HG02981 (cell line): ENCODE measurements around the gene TECR.
"Not testable (repeated sequence)": the region's sequence is repeated elsewhere in the genome, so short reads cannot be mapped to it uniquely, and the experiment has no call there.

Experiments used
- ATAC-seq: cut with Tn5 transposase; IDR thresholded peaks from one replicate; pipeline ENCODE4 v1.9.1; 2021; ENCODE audit warnings: mild to moderate bottlenecking, moderate library complexity; ENCODE audit not compliant: unreplicated experiment

TECR gene

DNA sequence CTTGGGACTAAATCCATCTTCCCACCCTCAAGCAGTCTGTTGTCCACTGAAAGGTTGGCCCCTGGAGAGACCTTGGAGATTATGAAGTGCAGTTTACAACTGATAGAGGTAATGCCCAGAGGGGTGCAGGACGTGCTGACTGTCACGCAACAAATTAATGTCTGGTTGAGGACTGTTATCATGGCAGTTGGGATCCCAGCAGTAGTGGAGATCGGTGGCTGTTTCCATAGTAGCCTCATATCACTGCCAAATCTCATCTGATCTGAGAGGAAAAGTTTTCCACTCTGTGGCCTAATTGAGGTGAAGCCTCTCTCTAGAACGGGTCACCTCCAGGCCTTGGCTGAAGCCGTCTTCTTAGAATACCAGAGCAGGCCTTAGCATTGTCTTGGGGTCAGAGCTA is 4.1 kb downstream of the TECR start:
- ATAC-seq: no peak

DNA sequence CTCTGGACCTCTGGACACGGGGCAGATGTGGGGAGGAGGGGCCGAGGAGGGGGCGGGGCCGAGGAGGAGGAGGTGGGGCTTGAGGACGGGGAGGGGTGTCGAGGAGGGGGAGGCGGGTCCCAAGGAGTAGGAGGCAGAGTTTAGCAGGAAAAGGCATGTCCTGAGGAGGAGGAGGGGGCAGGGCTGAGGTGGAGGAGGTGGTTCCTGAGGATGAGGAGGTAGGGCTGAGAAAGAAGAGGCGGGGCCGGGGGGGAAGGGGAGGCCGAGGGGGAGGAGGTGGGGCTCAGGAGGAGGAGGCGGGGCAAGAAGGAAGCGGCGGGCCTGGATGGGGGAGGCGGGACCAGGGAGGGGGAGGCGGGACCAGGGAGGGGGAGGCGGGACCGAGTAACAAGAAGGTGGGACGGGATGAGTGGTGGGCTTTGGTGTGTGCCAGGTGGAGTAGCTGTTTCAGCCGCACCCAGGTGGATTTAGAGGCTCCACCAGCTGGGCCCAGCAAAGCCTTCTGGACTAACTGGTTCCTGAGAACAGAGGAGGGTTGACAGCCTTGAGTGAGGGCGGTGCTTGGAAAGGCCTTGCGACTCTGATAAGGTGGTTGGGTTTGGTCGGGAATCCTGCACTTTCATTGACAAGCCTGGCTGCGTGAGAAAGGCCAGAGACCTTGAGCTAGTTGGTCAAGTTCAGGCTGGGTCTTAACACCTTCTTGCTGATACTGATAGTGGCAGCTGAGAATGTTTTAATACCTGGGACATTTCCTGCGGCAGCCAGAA is 7.7 kb downstream of the TECR start:
- no peak for ATAC-seq

DNA sequence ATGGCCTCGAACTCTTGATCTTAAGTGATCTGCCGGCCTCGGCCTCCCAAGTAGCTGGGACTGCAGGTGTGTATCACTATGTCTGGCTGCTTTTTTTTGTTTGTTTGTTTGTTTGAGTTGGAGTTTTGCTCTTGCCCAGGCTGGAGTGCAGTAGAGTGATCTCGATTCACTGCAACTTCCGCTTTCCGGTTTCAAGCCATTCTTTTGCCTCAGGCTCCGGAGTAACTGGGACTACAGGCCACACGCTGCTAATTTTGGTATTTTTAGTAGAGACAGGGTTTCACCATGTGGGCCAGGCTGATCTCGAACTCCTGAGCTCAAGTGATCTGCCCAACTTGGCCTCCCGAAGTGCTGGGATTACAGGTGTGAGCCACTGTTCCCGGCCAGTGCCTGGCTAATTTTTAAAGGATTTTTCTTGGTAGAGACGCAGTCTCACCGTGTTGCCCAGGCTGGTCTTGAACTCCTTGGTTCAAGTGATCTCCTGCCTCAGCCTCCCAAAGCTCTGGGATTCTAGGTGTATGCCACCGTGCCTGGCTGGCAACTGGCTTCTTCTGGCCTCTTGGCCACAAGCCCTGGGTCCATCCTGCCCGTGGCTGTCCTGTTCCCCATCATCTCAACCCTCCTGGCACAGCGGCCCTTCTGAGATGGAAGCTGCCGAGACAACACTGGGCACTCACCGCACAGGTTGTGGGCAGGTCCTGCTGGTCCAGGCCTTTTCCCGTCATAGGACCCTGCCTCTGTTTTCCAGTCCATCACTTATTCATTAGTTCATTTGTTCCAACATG is 11.5 kb downstream of the TECR start:
- no peak for ATAC-seq

DNA sequence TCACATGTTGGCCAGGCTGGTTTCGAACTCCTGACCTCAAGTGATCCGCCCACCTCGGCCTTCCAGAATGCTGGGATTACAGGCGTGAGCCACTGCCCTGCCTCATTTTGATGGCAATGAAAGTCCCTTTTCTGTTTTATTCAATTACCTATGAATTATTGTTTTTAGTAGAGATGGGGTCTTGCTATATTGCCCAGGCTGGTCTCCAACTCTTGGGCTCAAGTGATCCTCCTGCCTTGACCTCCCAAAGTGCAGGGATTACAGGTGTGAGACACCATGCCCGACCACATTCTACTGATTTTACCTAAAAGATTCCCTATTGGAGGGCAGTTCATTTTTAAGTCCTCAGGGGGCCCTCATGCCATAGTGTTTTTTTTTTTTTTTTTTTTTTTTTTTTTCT is 12.6 kb downstream of the TECR start:
- ATAC-seq: not testable (repeated sequence)

DNA sequence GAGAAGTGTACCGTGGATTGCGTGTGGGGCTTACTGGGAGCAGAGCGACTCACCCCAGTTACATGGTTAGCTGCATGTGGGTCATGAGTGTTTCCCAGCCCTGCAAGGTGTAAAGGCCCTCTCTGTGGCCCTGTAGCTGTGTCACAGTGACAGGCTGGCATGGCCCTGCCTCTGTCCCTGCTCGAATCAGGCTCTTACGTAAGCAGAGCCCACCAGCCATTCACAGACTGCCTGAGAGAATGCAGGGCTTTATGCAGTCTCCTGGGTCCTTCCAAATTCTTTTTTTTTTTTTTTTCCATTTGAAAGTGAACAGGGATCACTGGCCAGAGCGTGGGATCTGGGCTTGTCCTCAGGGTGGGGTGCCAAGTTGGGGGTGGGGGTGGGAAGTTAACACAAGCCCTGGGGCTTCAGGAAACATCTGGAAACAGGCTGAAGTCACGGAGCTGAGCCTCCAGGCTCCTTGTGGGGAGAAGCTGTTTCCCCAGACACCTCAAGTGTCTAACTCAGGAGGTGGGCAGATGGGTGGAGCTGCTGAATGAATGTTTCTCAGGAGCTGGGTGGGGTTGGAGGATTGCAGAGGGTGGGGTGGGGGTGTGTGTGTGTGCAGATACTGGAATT is 13.4 kb downstream of the TECR start:
- ATAC-seq: no peak

DNA sequence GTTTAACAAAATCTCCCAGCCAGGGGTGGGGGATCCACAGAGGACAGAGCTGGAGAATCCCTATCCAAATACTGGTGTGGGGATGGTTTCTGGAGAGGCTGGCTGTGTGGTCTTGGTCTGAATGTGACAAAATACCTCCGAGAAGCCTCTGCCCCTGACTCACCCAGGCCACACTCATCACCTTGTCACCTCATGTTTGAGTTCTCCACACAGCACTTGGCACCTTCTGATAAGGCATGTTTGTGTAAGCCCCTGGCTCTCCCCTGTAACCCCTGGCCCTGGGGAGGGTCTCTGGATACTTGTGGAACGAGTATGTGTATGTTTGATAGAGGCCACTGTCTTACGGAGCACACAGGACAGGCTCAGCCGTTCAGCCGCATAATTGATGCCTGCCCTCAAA is 14.7 kb downstream of the TECR start:
- no peak for ATAC-seq

DNA sequence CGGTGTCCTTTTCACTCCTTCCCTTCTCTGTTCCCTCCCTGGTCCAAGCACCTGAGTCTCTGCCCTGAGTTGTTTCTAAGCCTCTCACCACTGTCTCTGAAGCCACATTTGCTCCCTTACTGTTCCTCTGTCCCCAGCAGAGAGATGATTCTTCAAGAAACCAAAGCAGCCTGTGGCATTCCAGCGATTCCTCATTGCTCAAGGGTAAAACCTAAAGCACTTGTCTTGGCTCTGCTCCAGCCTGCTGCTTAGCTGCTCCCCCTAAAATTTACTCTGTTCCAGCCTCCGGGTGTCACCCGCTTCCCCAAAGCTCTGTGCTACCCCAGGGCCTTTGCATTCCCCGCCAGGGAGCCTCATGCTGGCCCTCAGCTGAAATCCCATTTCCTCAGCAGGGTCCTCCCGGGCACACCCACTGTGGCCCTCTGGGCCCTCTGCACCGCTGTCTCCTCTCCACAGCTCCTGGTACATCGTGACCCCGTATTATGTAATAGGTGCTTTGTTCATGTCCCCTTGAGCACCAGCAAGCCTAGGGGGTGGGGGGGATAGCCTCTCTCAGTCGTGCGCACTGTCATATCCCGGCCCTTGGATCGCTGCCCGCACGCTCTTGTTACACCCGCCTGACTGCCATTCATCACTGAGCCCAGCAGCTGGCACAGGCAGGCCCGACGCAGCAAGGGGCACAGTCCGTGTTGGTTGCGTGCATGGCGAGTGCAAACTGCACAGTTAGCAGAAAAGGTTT is 15.8 kb downstream of the TECR start:
- no peak for ATAC-seq

DNA sequence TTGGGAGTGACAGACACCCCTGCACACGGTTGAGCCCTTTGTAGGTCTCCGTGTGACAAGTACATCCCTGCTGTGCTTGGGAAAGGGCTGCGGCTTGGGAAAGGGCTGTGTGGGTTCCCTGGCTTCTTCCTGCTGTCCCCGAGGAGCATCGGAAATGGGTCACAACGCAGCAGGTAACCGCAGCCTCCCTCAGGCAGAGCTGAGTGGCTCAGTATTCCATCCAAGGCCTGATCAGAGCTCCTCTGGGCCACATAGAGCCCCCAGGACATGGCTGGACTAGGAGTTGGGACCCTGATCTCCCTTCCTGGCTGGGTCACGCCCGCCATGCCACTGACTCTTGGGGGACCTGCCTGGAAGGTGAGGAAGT is 16.3 kb downstream of the TECR start:
- no peak for ATAC-seq

DNA sequence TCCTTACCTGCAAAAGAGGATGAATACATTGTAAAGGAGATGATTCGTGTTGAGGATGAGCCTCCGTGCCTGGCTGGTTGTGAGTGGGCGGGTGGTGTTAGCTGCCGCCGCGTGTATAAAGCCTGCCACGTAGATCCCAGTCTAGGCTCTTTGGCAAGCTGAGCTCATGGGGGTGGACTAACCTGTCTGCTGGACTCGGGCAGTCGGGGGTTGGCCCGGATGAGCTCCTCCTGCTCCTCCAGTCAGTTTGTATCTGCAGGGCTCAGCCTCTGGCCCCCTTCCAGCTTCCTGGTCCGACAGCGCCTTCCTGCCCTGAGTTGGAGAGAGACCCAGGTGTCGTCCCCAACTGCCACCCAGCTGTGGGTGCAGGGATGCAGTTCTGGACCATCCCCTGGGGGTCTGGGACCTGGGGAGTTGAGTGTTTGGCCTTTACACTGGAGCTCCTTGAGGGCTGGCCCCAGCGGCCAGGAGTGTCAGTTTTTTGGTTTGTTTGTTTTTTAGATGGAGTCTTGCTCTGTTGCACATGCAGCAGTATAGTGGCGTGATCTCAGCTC is 20.9 kb downstream of the TECR start:
- no peak for ATAC-seq

DNA sequence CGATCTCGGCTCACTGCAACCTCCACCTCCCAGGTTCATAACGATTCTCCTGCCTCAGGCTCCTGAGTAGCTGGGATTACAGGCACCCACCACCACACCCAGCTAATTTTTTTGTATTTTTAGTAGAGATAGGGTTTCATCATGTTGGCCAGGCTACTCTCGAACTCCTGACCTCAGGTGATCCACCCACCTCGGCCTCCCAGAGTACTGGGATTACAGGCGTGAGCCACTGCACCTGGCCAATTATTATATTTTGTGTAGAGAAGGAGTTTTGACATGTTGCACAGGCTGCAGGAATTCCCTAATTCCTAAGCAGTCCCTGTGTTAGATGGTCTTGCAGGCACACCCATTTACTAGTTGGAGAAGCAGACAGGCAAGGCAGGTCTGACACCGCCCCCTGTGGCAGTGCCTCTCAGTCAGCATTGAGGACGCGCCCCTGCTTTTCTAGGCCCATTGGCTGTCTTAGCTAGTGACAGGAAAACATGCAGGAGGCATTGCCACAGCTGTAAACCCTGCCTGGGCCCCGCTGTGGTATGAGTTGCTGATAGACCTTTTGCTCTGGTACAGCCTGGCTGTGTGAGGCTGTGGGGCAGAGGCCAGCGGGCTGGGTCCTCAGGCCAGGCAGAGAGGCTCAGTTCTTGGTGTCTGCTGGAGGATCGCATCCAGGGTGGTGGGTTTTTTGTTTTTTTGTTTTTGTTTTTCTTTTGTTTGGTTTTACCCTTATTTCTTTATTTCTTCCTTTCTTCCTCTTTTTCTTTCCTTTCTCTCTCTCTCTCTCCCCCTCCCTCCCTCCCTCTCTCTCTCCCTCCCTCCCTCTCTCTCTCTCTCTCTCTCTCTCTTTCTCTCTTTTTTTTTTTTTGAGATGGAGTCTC is 22.0 kb downstream of the TECR start:
- not testable (repeated sequence) for ATAC-seq

DNA sequence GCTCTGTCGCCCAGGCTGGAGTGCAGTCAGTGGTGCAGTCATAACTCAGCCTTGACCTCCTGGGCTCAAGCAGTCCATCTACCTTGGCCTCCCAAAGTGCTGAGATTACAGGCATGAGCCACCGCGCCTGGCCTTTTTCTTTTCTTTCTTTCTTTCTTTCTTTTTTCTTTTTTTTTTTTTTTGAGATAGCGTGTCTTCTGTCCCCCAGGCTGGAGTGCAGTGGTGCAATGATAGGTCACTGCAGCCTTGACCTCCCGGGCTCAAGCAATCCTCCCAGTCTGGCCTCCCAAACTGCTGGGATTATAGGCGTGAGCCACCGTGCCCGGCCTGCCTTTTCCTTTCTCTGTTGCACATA is 22.6 kb downstream of the TECR start:
- not testable (repeated sequence) for ATAC-seq

DNA sequence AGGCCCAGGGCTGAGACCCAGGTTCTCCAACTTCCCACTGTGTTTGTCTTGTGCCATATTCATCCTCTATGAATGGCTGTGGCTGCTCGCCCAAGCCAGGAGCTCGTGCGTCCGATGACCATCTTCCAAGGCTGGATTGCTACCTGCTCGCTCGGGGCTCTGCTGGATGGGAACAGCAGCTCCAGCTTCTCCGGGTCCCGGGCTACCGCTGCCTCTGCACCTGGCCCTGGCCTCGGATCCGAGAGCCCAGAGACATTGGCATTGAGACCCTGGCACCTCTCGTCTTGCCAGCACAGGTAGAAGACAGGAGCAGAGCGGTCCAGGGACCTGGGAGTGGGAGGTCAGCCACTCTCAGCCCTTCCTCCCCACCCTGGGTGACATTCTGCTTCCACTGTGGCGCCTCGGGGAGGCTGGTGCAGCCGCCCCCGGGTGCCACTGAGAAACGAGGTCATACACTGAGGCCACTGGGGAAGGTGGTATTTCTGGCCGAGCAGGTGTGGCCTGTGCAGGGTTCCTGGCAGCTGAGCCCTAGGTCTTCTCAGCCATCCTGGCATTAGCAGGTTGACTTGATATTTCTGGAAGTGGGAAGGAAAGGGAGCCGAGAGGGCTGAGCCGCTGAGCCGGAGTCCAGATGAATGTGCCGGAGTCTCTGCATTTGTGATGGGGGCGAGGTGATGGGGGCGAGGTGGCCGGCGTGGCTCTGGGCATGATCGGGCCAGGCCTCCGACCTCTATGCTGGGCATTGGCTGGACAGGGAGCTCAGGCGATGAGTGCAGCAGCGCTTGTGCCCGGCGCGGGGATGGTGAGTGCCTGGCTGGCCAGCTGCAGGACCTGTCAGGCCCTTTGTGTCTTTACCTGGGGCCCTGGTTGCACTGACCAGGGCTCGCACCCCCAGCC is 23.9 kb downstream of the TECR start:
- no peak for ATAC-seq

DNA sequence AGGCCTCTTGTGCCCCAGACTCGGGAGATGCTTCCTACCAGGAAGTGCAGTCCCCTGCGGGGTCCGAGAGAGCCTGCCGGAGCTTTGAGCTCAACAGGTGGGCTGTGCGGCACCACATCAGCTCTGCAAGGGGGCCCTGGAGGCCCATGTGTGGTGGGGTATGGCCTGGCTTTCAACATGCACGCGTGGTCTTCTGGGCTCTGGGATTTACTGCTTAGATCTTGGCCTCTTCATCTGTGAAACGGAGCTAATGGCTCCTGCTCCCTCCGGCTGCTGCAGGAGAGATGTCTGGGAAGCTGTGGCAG is 24.5 kb downstream of the TECR start:
- no peak for ATAC-seq

DNA sequence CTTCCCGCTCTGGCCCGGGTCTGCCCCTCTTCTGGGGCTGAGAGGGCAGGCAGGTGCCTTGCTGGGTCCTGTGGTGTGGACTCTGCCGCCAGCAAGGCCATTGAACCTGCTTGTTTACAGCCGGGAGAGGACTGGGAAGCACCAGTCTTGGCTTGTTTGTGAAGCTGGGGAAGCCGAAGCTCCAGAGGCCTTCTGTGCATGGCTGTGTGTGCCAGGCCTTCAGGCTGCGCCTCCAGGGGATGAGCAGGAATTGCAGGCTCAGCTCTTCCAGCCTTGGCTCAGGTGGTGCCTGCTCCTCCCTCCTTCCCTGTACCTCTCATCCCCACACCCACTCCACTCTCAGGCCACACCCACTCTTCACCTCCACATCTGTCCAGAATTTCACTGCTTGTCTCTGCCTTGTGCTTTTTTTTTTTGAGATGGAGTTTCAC is 25.0 kb downstream of the TECR start:
- no peak for ATAC-seq

DNA sequence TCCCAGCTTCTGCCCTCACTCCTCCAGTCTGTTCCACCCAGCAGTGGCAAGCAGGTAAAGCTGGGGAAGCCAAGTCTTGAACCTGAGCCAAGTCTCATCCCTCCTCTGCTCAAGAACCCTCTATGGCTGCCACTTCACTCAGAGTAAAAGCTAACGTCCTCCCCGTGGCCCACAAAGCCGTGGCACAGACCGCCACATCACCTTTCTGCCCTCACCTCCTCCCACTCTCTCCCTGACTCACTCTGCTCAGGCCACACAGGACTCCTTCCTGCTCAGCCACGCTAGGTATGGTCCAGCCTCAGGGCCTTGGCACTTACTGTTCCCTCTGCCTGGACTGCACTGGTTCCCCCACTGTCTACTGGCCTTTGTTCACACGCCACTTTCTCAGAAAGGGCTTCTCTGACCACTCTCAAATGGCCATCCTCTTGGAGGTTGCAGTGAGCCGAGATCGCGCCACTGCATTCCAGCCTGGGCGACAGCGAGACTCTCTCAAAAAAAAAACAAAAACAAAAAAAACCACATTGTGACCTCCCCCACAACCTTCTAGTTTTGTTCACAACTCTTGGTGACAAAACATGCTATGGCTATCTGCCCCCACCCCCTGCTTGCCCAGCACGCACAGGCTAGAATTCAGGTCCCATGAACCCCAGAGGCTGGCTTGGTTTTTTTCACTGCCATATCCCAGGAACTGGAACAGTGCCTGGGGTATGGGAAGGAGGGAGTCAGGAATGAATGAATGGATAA is 26.7 kb downstream of the TECR start:
- ATAC-seq: no peak

DNA sequence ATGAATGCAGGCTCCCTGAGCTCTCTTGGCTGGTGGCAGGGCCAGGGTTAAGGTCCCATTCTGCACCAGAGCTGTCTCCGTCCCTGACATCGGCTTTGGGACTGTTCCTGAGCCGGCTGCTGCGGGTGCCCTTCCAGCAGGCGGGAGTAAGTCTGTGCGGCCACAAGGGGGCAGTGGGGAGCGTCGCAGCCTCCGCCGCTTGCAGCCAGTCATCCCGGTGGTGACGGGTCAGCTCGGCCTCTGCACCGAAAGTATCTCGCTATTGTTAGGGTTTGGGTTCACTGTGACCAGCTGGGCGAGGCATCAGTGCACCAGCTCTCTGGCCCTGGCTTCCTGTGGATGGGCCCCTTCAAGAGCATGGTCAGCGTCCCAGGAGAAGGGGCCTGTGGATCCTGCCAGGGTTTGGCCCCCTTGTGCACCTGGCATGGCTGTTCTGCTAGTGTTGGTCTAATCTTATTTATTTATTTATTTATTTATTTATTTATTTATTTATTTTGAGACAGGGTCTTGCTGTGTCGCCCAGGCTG is 27.3 kb downstream of the TECR start:
- ATAC-seq: no peak

DNA sequence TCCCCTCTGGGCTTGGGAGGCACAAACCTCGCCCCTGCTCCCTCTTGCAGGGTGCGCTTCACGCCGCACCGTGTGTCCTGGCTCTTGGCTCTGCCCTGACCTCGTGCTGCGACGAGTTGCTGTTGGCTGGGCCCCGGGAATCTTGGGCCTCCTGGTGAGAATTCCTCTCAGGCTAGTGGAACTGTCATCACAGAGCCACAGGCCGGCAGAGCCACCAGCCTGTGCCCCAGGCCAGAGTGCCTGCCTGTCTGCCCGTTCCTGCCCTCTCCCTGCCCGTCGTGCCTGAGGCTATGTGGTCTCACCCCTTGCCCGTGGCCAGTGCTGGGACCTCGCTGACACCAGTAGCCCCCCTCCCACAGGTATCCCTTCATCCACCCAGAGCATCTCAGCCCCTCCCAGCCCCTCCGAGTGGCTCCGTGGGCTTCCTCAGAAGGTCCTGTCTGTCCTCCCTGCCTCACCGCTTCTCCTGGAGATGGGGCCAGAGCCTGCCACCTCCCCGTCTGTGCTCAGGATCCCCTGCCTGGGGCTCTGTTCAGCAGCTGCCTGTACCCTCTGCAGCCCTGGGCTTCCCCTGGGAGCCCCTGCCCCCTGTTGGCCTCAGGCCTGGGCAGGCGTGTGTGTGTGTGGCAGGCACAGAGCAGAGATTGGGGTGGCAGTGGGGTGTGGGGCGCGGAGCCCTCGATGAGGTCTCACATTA is 29.1 kb downstream of the TECR start:
- no peak for ATAC-seq
